ENCODE data around the gene SRD5A3.

SRD5A3 gene

DNA sequence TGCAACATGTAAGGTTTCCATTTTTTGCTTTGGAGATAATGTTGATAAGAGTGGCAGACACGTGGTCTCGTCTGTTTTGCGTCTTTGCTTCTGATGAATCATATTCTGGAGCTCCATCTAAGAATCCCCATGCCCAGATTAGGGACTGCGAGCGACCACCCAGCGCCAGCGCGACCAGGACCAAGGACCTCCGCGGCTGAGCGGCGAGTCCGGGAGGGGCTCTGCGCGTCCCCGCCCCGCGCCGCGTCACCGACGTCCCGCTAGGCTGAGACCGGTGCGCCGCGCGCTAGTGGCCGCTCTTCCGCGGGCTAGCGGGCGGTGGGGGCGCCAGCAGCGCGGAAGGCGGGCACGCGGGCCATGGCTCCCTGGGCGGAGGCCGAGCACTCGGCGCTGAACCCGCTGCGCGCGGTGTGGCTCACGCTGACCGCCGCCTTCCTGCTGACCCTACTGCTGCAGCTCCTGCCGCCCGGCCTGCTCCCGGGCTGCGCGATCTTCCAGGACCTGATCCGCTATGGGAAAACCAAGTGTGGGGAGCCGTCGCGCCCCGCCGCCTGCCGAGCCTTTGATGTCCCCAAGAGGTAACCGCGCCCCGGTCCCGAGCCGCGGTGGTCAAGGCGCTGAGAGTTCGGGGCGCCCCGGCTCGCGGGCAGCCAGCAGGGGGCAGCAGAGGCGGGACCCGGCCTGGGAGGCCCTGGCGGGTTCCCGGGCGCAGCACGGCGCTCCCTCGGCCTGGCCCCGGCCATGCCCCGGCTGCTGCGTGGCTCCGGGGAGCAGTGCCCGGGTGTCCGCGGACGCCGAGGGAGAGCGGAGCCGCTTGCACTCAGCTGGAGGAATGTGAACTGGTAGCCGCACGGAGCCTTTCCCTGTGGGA is at the start of gene SRD5A3:
Gene SRD5A3, plus strand, starts transcription at position 263 of the 871 bp plus-strand sequence. Its CDS starts 95 bp downstream, at position 358.
- FAIRE-seq = no peak

GRCh38 chr4:55297346-55297745 is 48.7 kb upstream of the SRD5A3 start:
- no peak for FAIRE-seq

DNA sequence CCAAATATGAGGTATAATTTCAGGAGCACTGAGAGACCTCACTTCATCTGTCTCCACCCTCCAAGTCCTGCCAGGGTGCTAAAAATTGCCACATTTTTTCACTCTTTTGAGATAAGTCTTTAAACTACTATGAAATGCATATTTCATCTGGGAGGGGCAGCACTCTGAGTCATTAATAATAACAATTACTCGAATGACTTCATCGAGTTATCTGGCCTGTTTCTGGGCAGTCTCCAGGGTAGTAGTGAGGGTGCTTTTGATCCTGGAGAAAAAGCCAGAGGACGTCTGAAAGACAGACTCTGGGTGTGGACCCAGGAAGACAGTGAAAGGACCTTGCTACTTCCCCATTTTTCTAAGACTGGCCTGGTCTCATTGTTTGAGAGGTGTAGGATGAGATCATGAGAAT is 42.3 kb upstream of the SRD5A3 start:
- no peak for FAIRE-seq

GRCh38 chr4:55304303-55304702 is 41.7 kb upstream of the SRD5A3 start:
- no peak for FAIRE-seq

DNA sequence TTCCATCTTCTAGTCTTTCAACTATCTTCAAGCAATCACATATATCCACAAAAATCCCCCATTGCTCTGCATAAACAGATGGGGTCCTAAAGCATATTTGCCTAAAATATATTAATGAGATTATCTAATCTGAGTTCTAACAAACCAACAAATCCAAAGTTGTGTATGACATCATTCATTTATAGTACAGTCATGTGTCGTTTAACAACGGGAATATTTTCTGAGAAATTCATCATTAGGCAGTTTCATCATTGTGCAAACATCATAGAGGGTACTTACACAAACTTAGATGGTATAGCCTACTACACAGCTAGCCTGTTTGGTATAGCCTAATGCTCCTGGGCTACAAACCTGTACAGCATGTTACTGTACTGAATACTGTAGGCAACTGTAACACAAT is 38.0 kb upstream of the SRD5A3 start:
- FAIRE-seq = no peak

DNA sequence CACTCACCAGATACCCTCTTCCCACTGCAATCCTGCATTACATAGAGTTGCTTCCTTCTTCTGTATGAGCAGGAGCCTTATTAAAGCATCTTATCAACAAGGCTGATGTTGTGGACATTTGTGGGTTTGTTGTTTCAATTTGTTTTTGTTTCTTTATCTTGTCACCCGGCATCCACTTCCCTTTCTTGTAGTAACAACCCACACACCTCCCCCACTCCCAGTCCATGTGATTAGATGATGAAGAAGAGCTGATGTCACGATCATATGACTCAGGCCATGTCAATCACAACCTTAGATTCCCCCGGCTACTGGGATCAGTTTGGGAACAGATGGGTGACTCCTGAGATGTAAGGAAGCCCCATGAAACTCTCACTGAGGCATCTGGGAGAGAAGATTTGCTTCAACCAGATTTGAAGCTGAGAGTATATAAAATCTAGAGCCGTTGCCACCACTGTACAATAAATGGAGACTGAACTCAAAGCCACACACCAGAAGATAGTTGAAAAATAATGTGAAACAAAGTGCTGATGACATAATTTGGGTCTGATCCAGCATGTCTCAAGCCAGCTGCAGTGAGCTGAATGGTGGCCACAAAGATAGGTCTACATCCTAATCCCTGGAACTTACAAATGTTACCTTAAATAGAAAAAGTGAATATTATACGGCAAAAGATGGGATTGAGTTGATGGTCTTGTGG is 34.1 kb upstream of the SRD5A3 start:
- FAIRE-seq = no peak

DNA sequence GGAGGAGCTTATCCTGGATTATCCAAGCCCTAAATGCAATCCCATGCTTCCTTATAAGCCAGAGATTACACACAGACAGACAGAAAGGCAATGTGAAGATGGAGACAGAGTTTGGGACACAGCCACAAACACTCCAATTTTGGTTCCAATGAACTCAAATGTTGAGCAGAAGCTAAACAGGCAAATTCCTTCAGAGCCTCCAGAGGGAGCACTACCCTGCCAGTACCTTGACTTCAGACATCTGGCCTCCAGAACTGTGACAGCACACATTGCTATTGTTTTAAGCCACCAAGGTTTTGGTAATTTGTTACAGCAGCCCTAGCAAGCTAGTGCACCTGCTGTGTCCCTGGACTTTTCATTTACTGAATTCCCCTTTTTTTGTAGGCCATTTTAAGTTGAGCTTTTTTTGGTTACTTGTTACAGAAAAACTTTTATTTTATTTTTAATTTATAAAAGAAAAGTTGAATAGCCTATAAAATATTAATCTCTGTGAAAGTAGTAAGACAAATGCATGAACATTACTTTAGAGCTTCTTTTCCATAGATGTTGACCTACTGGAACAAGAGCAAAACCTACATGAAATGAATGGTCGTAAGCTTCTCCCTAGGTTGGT is 33.4 kb upstream of the SRD5A3 start:
- no peak for FAIRE-seq

- no peak for FAIRE-seq
These were observed 31.8 kb upstream of the SRD5A3 start for GRCh38 chr4:55314141-55314820.

GRCh38 chr4:55318175-55319129 is 27.6 kb upstream of the SRD5A3 start:
- FAIRE-seq = no peak

DNA sequence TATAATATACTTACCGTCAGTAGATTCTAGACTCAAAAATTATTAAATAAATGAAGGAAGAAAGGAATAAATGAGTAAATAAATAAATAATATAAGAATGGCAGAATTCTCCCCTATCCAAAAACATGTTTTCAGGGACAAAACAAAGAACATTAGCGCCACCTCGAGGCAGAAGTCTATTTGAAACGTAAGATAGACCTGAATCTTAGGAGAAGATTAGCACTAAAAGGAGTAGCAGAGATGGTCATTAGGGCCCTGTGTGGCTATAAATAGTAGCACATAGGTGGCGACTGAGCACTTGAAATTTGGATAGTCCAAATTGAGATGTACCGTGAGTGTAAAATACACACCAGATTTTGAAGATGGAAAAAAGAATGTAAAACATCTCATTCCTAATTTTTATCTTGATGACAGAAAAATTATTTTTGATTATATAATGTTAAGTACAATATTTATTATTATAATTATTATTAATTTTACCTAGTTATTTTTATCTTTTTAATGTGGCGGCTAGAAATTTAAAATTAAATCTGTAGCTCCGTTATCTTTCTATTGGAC is 24.3 kb upstream of the SRD5A3 start:
- FAIRE-seq = peak; percentile 98

DNA sequence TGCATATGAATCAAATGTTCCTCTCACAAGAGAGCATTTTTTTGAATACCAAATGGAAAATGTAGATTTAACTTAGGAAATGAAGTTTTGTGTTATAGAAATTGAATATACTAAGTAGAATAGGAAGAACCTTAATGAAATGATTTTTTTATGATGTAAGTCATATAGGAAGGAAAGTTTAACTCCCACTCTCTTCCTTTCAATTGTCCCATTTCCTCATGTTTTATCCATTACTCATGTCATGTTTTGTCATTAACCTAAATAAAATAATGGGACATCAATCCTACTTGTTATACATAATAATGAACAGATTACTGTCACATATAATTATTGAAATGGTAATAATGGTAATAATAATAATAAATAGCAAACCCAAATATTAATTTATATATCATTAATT is 22.7 kb upstream of the SRD5A3 start:
- FAIRE-seq = no peak

DNA sequence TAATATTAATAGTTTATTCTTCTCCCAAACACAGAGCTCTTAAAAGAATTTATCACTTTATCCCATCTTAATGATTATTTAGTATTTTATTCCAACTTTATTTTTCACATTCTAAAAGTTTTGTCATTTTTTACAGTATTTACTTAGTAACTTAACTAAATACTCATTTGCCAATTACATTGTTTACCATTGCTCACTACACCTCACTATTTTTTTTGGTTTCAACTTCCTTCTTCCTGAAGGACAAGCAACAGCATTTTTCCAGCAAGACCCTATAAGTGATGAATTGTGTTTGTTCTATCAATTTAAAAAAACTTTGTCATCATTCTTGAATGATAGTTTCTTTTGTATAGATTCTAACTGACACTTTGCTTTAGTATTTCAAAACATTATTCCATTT is 19.4 kb upstream of the SRD5A3 start:
- no peak for FAIRE-seq

DNA sequence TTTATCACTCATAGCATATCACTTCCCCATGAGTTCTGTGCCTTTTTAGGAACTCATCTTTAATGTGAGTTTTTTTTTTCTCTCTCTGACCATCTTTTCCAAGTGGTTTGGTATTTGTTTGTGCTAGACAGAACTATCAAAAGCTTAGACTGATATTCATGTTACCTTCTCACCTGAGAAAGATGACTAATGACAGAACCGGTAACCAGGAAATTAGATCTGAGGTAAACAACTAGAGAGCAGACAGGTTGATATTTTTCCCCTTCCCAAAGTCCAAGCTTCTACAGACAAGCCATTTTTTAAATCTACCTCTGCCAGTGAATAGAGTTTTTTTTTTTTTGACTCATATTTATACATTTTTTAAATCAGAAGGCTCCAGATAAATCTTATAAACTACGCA is 17.0 kb upstream of the SRD5A3 start:
- no peak for FAIRE-seq

DNA sequence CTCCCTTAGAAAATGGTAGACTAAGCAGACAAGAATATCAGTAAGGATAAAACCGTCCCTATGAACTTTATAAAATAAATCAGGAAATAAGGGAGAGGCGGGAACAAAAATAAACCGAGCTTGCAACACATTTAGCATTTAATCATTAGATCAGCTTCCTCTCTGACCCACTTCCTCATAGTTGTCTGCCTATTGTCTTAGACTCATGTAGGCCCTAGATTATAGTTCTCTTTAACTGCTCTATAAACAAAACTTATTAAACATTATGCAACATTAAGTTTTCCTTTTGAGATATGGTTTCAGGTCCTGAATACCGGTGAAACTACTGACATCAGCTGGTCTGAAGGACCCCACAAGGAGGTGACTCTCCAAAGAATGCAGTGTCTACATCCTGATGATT is 15.8 kb upstream of the SRD5A3 start:
- FAIRE-seq = no peak

DNA sequence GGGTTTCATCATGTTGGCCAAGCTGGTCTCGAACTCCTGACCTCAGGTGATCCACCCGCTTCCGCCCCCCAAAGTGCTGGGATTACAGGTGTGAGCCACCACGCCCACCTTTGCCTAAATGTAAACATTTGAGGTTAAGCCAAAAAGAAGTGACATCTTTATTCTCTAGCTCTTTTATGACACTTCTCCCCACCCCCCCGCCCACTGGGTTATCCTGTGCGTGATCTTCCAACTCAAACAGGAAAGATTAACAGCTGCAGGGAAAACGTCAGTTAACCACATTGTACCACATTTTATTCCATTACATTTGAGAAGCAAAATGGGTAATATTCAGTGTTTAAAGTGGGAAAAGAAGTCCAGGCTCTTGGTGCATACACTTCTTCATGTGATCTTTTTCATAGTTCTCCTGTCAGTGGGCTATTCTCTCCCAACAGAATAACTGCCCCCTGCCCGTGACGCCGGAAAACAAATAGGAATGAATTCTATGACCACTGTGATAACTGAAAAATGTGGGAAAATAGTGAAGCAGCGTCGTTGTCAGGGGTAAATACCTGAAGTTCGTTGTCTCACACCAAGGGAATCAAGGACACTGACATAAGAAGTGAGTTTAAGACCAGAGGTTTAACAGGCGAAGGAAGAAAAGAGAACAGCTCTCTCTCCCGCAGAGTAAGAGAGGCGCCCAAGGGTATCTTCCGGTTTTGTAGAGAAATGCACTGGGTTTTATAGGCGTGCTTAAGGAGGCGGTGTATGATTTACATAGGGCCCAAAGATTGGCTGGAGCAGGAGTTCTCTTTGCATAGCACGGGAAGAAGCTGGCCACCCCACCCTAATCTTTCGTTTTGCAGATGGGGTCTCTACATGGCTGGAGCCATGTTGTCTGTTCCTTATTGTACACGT is 9.7 kb upstream of the SRD5A3 start:
- FAIRE-seq = no peak

DNA sequence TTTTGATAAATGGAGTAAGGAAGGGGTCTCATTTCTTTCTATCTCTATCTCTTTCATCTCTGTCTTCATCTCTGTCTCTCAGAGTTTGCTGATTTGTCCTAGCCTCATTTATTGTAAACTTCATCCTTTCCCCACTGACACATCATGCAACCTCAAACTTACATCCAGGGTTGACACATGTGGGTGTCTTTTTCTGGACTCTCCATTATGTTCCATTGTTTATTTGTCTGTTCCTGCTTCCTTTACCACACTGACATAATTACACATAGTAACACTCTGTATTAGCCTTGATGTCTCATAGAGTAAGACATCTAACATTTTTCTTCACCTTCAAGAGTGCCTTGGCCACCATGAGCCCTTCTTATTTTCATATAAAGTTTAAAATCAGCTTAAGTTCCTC is 8.1 kb upstream of the SRD5A3 start:
- no peak for FAIRE-seq

GRCh38 chr4:55338486-55338885 is 7.6 kb upstream of the SRD5A3 start:
- no peak for FAIRE-seq

GRCh38 chr4:55340266-55340665 is 5.8 kb upstream of the SRD5A3 start:
- FAIRE-seq = no peak

GRCh38 chr4:55343887-55344286 is 2.2 kb upstream of the SRD5A3 start:
- FAIRE-seq = no peak

GRCh38 chr4:55345054-55345453 is 988 bp upstream of the SRD5A3 start:
- no peak for FAIRE-seq

DNA sequence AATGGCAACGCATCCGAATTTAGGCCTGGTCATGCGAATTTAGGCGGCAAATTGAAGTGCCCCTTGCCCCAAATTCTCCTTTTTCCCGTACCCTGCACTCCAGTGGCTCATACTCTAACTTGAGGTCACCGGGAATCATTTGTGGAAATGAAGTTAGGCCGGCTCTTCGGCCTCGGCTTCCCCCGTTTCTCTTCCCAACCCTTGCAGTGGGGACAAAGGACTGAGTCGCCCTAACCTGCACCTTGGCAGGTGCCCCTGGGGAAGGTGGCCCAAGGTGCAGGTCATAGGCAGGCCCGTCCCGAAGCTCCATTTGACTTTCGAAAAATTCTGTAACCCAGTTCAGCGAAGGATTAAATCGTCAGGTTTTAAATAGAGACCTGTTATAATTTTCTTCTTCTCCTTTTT is 811 bp downstream of the SRD5A3 start:
- no peak for FAIRE-seq

Measured in TTC549 (cell line).